ENCODE measurements around the gene DTD1.
"Not testable (repeated sequence)": the region's sequence is repeated elsewhere in the genome, so short reads cannot be mapped to it uniquely, and the experiment has no call there.

The DTD1 gene

GRCh38 chr20:18773566-18773965 lies 185.7 kb downstream of the DTD1 start:
- no peak overlapping the region for H3K4me3 ChIP-seq (ENCODE audit: insufficient read depth, low read depth, low read length, poor library complexity, severe bottlenecking)
- H3K4me1 ChIP-seq (ENCODE audit: control insufficient read depth, insufficient read depth, low read length, poor library complexity, severe bottlenecking), result no peaks in the 10 kb centered on the region
- H3K9me3 ChIP-seq (ENCODE audit: control insufficient read depth, low read length), result no peaks in the 10 kb centered on the region
- no peak for DNase-seq
- H3K27me3 ChIP-seq (replicated peaks; ENCODE audit: control insufficient read depth, insufficient read depth, low read length, poor library complexity, severe bottlenecking), result peaks cover 4% of the 10 kb centered on the region
- H3K36me3 ChIP-seq (ENCODE audit: control insufficient read depth, insufficient read depth, low read length), result no peaks in the 10 kb centered on the region
- H3K27ac ChIP-seq (ENCODE audit: insufficient read depth, low read length, poor library complexity, severe bottlenecking), result no peak overlapping the region

DNA sequence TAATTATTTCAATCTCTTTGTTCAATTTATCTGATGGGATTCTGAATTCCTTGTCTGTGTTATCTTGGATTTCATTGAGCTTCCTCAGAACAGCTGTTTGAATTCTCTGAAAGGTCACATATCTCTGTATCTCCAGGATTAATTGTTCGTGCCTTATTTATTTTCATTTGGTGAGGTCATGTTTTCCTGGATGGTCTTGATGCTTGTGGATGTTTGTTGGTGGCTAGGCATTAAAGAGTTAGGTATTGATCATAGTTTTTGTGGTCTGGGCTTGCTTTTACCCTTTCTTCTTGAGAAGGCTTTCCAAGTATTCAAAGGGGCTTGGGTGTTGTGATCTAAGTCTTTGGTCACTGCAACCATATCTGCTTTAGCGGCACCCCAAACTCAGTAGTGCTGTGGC lies 186.4 kb downstream of the DTD1 start:
- Histone ChIP-seq H3K36me3 (ENCODE audit: control insufficient read depth, insufficient read depth, low read length) (no peaks in the 10 kb centered on the region), H3K27me3 (replicated peaks; ENCODE audit: control insufficient read depth, insufficient read depth, low read length, poor library complexity, severe bottlenecking) (peaks cover 4% of the 10 kb centered on the region), H3K27ac (ENCODE audit: insufficient read depth, low read length, poor library complexity, severe bottlenecking) (no peak overlapping the region), H3K9me3 (ENCODE audit: control insufficient read depth, low read length) (no peaks in the 10 kb centered on the region), H3K4me3 (ENCODE audit: insufficient read depth, low read depth, low read length, poor library complexity, severe bottlenecking) (no peak overlapping the region), H3K4me1 (ENCODE audit: control insufficient read depth, insufficient read depth, low read length, poor library complexity, severe bottlenecking) (no peaks in the 10 kb centered on the region)
- DNase-seq, result no peak

GRCh38 chr20:18775633-18776032 lies 187.8 kb downstream of the DTD1 start:
- no peaks in the 10 kb centered on the region for H3K36me3 ChIP-seq (ENCODE audit: control insufficient read depth, insufficient read depth, low read length)
- no peak overlapping the region for H3K27ac ChIP-seq (ENCODE audit: insufficient read depth, low read length, poor library complexity, severe bottlenecking)
- no peaks in the 10 kb centered on the region for H3K9me3 ChIP-seq (ENCODE audit: control insufficient read depth, low read length)
- H3K4me3 ChIP-seq (ENCODE audit: insufficient read depth, low read depth, low read length, poor library complexity, severe bottlenecking), result no peak overlapping the region
- no peak for DNase-seq
- H3K4me1 ChIP-seq (ENCODE audit: control insufficient read depth, insufficient read depth, low read length, poor library complexity, severe bottlenecking), result no peaks in the 10 kb centered on the region
- peaks cover 4% of the 10 kb centered on the region for H3K27me3 ChIP-seq (replicated peaks; ENCODE audit: control insufficient read depth, insufficient read depth, low read length, poor library complexity, severe bottlenecking)

GRCh38 chr20:18778690-18779392 lies 191.0 kb downstream of the DTD1 start:
- Histone ChIP-seq H3K36me3 (ENCODE audit: control insufficient read depth, insufficient read depth, low read length) (no peaks in the 10 kb centered on the region), H3K27me3 (replicated peaks; ENCODE audit: control insufficient read depth, insufficient read depth, low read length, poor library complexity, severe bottlenecking) (no peaks in the 10 kb centered on the region), H3K4me3 (ENCODE audit: insufficient read depth, low read depth, low read length, poor library complexity, severe bottlenecking) (no peak overlapping the region), H3K27ac (ENCODE audit: insufficient read depth, low read length, poor library complexity, severe bottlenecking) (no peak overlapping the region), H3K4me1 (ENCODE audit: control insufficient read depth, insufficient read depth, low read length, poor library complexity, severe bottlenecking) (no peaks in the 10 kb centered on the region), H3K9me3 (ENCODE audit: control insufficient read depth, low read length) (no peaks in the 10 kb centered on the region)
- no peak for DNase-seq

- Histone ChIP-seq H3K4me3 (ENCODE audit: insufficient read depth, low read depth, low read length, poor library complexity, severe bottlenecking) (no peak overlapping the region), H3K27me3 (replicated peaks; ENCODE audit: control insufficient read depth, insufficient read depth, low read length, poor library complexity, severe bottlenecking) (no peaks in the 10 kb centered on the region), H3K27ac (ENCODE audit: insufficient read depth, low read length, poor library complexity, severe bottlenecking) (no peak overlapping the region), H3K4me1 (ENCODE audit: control insufficient read depth, insufficient read depth, low read length, poor library complexity, severe bottlenecking) (no peaks in the 10 kb centered on the region), H3K9me3 (ENCODE audit: control insufficient read depth, low read length) (no peaks in the 10 kb centered on the region), H3K36me3 (ENCODE audit: control insufficient read depth, insufficient read depth, low read length) (no peaks in the 10 kb centered on the region)
- no peak for DNase-seq
Observed at GRCh38 chr20:18780385-18781130, 192.7 kb downstream of the DTD1 start.

DNA sequence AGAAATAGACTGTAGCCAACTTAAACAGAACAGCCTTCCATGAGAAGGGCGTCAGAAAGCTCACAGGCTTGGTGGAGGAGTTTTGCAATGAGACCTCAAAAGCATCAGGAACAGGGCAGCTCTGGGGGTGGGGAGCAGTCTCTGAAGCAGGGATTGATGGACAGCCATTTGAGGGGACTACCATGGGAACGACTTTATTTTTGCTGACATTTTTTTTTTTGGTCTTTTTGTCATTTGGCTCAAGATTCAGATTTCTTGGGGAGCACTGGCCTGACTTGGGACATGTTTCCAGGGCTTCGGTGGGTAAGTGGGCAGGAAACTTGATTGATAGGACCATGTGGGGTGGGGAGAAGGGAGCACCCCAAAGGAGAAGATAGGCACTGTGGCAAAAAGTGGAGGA lies 193.7 kb downstream of the DTD1 start:
- H3K27ac ChIP-seq (ENCODE audit: insufficient read depth, low read length, poor library complexity, severe bottlenecking), result no peak overlapping the region
- no peaks in the 10 kb centered on the region for H3K36me3 ChIP-seq (ENCODE audit: control insufficient read depth, insufficient read depth, low read length)
- no peaks in the 10 kb centered on the region for H3K9me3 ChIP-seq (ENCODE audit: control insufficient read depth, low read length)
- no peak overlapping the region for H3K4me3 ChIP-seq (ENCODE audit: insufficient read depth, low read depth, low read length, poor library complexity, severe bottlenecking)
- no peaks in the 10 kb centered on the region for H3K27me3 ChIP-seq (replicated peaks; ENCODE audit: control insufficient read depth, insufficient read depth, low read length, poor library complexity, severe bottlenecking)
- no peak for DNase-seq
- H3K4me1 ChIP-seq (ENCODE audit: control insufficient read depth, insufficient read depth, low read length, poor library complexity, severe bottlenecking), result no peaks in the 10 kb centered on the region

- no peak overlapping the region for H3K27ac ChIP-seq (ENCODE audit: insufficient read depth, low read length, poor library complexity, severe bottlenecking)
- H3K4me3 ChIP-seq (ENCODE audit: insufficient read depth, low read depth, low read length, poor library complexity, severe bottlenecking), result no peak overlapping the region
- DNase-seq, result no peak
- H3K36me3 ChIP-seq (ENCODE audit: control insufficient read depth, insufficient read depth, low read length), result no peaks in the 10 kb centered on the region
- H3K27me3 ChIP-seq (replicated peaks; ENCODE audit: control insufficient read depth, insufficient read depth, low read length, poor library complexity, severe bottlenecking), result no peaks in the 10 kb centered on the region
- no peaks in the 10 kb centered on the region for H3K9me3 ChIP-seq (ENCODE audit: control insufficient read depth, low read length)
- H3K4me1 ChIP-seq (ENCODE audit: control insufficient read depth, insufficient read depth, low read length, poor library complexity, severe bottlenecking), result no peaks in the 10 kb centered on the region
Observed at GRCh38 chr20:18783385-18783959, 195.6 kb downstream of the DTD1 start.

- not testable (repeated sequence) for H3K36me3 ChIP-seq (ENCODE audit: control insufficient read depth, insufficient read depth, low read length); H3K9me3 ChIP-seq (ENCODE audit: control insufficient read depth, low read length); H3K4me1 ChIP-seq (ENCODE audit: control insufficient read depth, insufficient read depth, low read length, poor library complexity, severe bottlenecking); H3K27me3 ChIP-seq (replicated peaks; ENCODE audit: control insufficient read depth, insufficient read depth, low read length, poor library complexity, severe bottlenecking); DNase-seq; H3K4me3 ChIP-seq (ENCODE audit: insufficient read depth, low read depth, low read length, poor library complexity, severe bottlenecking); H3K27ac ChIP-seq (ENCODE audit: insufficient read depth, low read length, poor library complexity, severe bottlenecking)
Observed at GRCh38 chr20:18787046-18787445, 199.2 kb downstream of the DTD1 start.

DNA sequence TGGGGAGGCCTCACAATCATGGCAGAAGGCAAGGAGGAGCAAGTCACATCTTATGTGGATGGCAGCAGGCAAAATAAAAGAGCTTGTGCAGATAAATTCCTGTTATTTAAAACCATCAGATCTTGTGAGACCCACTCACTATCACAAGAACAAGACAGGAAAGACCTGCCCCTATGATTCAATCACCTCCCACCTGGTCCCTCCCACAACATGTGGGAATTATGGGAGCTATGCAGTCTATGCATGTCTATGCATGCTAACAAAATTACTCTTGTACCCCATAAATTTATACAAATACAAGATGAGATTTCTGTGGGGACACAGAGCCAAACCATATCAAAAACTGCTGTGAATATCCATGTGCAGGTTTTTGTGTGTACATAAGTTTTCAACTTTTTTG lies 200.2 kb downstream of the DTD1 start:
- no peak for DNase-seq
- no peaks in the 10 kb centered on the region for H3K36me3 ChIP-seq (ENCODE audit: control insufficient read depth, insufficient read depth, low read length)
- no peak overlapping the region for H3K4me3 ChIP-seq (ENCODE audit: insufficient read depth, low read depth, low read length, poor library complexity, severe bottlenecking)

DNA sequence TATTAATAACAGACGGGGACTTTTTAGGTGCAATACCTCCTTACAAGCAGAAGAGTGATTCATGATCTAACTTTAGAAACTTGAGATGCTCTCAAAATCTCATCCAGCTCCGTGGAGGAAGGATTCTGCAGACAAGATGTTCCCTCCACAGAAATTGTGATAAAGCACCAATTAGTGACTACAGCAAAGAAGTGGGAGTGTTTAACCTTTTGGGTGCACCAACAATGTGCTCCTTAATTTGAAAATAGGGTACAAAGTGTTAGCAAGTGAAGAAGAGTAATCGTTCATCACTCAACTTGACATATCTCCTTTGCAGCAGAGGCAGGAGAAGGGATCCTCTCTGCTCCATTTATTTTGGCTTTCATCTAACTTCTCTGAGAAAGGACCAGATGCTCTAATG lies 202.9 kb downstream of the DTD1 start:
- DNase-seq, result no peak
- no peak overlapping the region for H3K4me3 ChIP-seq (ENCODE audit: insufficient read depth, low read depth, low read length, poor library complexity, severe bottlenecking)
- no peaks in the 10 kb centered on the region for H3K9me3 ChIP-seq (ENCODE audit: control insufficient read depth, low read length)
- H3K27me3 ChIP-seq (replicated peaks; ENCODE audit: control insufficient read depth, insufficient read depth, low read length, poor library complexity, severe bottlenecking), result no peaks in the 10 kb centered on the region
- H3K36me3 ChIP-seq (ENCODE audit: control insufficient read depth, insufficient read depth, low read length), result no peaks in the 10 kb centered on the region
- peaks cover 7% of the 10 kb centered on the region for H3K4me1 ChIP-seq (ENCODE audit: control insufficient read depth, insufficient read depth, low read length, poor library complexity, severe bottlenecking)
- H3K27ac ChIP-seq (ENCODE audit: insufficient read depth, low read length, poor library complexity, severe bottlenecking), result no peak overlapping the region

More for the DNA sequence above, 200.2 kb downstream of the DTD1 start:
- Histone ChIP-seq H3K9me3 (ENCODE audit: control insufficient read depth, low read length) (no peaks in the 10 kb centered on the region), H3K27ac (ENCODE audit: insufficient read depth, low read length, poor library complexity, severe bottlenecking) (no peak overlapping the region), H3K4me1 (ENCODE audit: control insufficient read depth, insufficient read depth, low read length, poor library complexity, severe bottlenecking) (no peaks in the 10 kb centered on the region), H3K27me3 (replicated peaks; ENCODE audit: control insufficient read depth, insufficient read depth, low read length, poor library complexity, severe bottlenecking) (no peaks in the 10 kb centered on the region)
